Inflammatory macrophage treated with lipopolysaccharide for 1 hour (primary cell): ENCODE results near the gene CEP164.

Source experiments
- DNase-seq, 2 donors: peaks; one replicate each; pipeline ENCODE4 v3.0.0-alpha.2; 2020 to 2022

Gene CEP164

GRCh38 chr11:117327567-117328374 is at the start of gene CEP164:
TSS of gene CEP164 (plus strand) at chr11:117327854. CDS start at chr11:117338587, 10,733 bp downstream.
- peak; percentile 94 to 96 for DNase-seq

GRCh38 chr11:117278347-117278746 is 49.3 kb upstream of the CEP164 start:
- peak in 1 of 2 donors; percentile 39 for DNase-seq

DNA sequence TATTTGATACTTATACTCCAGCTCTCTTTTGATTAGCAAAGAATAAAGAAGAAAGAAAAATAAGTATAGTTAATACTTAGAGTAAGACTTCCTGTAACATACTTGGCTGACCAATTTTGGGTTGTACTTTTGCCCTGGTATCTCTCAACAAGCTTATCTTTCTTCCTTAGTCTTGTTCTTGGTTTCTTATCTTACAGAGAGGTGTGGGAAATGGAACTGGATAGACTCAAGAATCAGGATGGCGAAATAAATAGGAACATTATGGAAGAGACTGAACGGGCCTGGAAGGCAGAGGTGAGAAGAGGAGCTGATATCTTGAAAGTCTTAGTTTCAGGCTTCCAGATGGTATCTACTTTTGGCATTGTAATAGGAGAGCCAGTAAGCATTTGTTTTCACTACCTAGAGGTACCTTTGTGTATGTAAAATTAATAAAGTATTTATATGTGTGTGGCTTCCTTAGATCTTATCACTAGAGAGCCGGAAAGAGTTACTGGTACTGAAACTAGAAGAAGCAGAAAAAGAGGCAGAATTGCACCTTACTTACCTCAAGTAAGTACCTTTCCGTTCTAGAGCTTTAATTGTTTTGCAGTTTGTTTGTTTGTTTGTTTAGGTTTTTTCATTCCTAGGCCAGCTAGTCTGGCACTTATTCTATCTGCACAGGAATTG is 47.8 kb upstream of the CEP164 start:
- DNase-seq = no peak

GRCh38 chr11:117281159-117281558 is 46.5 kb upstream of the CEP164 start:
- DNase-seq = no peak

DNA sequence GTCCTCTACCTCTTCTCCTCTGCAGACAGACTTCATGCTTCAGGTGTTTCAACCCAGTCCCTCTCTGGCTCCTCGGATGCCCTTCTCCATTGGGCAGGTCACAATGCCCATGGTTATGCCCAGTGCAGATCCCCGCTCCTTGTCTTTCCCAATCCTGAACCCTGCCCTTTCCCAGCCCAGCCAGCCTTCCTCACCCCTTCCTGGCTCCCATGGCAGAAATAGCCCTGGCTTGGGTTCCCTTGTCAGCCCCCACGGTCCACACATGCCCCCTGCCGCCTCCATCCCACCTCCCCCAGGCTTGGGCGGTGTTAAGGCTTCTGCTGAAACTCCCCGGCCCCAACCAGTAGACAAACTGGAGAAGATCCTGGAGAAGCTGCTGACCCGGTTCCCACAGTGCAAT is 45.8 kb upstream of the CEP164 start:
- DNase-seq = no peak

GRCh38 chr11:117282956-117283355 is 44.7 kb upstream of the CEP164 start:
- no peak for DNase-seq

DNA sequence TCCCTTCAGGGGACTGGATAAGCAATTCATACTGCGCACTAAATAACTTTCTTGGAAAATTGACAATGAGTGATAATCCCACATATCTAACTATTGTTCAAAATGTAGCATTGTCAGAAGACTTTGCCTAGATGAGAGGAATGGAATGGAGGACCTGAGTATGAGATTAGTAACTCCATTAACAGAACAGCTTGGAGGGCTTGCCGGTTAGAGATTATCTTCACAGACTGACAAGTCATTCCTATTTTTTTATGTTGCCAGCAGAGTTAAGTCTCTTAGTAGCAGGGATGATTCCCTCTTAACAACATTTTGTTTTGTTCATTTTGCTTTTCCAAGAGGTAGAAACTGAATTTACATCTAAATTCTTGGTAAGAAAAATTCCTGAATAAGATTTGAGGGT is 43.6 kb upstream of the CEP164 start:
- no peak for DNase-seq

GRCh38 chr11:117286588-117286987 is 41.1 kb upstream of the CEP164 start:
- no peak for DNase-seq

GRCh38 chr11:117287668-117288067 is 40.0 kb upstream of the CEP164 start:
- no peak for DNase-seq

DNA sequence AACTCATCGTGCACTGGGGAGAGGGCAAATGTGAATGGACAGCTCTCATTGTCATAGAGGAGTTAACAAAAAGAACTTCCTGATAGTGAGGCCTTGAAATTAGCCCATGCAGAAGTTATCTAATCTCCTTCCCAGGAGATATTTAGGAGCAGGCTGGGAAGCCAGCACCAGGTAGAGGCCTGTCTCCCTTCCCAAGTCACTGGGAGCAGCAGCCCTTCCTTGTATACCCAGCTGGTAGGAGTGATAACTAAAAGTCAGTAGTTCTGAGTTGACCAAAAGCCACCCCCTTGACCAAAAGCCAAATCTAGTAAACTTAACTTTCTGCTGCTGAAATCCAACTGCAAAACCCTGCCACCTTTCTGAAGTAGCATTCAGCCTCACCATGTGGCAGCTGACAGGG is 37.9 kb upstream of the CEP164 start:
- no peak for DNase-seq

- DNase-seq = no peak
Observed at GRCh38 chr11:117290809-117291396, 36.8 kb upstream of the CEP164 start, which contains the start of gene BACE1-AS. TSS of gene BACE1-AS (plus strand) at chr11:117291346.

DNA sequence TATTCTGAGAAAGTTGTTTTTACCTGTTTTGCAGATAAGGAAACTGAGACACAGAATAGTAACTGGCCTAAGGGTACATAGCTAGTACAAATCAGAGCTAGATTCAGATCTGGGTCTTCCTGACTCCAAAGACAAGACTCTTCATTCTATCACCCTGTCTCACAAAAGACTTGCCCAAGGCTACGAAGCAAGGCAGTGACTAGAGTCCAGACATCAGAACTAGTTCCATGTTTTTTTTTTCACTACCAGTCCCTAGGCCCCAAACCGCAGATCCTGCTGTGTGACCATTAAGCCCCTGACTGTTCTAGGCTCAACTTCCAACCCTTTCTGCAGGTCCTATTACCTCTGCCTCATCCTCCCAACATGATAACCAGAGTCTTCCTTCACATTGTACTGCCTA is 35.0 kb upstream of the CEP164 start:
- no peak for DNase-seq

DNA sequence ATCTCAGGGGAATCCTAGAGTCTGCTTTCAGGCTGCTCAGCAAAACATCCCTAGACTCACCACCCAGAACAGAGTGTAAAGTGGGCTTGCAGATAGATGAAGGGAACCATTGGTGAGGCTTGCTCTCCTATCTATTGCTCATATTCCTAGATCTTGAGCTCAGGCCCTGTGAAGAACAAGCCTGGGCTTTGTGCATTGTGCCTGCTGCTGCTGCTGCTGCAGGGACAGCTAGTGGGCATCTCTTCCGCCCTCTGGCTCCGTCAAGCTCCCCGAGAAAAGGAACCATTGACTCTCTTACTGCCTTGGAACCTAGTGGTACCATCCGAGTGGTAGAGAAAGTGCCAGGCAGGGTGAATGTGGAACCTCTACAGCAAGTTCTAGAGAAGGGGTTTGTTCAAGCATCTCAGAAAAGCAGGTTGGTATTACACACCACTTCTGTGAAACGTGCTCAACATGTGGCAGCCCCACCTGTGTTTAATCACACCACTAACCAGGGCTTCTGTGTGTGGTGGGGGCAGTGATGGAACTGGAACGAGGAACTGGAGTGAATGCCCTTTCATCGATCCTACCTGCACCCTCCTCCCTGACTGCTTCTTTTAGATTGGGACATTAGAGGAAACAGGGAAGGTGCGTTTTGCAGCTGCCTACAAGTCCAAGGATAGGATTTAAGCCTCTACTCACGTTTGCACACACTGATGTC is 32.1 kb upstream of the CEP164 start:
- no peak for DNase-seq

DNA sequence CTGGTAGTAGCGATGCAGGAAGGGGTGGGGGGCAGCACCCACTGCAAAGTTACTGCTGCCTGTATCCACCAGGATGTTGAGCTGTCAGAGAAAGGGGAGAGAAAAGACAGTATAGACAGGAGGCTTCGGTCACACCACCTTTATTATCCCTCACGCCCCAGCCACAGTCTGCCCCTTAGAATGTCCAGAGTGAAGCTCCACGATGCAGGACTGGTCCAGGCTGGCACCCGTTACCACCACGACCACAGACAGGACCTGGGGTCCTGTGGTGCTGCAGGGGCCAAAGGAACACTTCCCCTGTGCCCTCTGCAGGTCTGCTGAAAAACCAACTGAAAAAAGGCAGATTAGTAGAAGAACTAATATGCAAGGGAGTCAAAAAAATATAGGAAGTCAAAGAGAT is 30.8 kb upstream of the CEP164 start:
- no peak for DNase-seq

- no peak for DNase-seq
Observed at GRCh38 chr11:117298195-117298594, 29.5 kb upstream of the CEP164 start.

GRCh38 chr11:117299351-117300282 is 28.0 kb upstream of the CEP164 start:
- no peak for DNase-seq

DNA sequence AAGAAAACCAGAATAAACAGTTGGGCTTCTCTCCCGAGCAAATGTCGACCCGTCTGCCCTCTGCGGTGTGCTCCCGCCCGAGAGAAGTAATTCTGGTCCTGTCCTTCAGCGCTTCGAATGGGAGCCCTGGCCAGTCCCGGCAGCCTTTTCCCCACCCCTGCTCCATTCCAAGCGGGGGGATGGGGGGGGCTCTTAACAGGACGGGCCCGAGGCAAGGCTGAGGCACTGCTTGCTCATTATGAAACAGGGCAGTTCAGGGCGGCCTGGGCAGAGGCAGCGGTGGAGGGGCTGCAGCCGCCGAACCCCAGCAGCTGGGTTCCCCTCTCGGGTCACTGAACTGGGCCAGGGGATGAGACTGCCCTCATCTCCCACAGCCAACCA is 27.4 kb upstream of the CEP164 start:
- DNase-seq = no peak

DNA sequence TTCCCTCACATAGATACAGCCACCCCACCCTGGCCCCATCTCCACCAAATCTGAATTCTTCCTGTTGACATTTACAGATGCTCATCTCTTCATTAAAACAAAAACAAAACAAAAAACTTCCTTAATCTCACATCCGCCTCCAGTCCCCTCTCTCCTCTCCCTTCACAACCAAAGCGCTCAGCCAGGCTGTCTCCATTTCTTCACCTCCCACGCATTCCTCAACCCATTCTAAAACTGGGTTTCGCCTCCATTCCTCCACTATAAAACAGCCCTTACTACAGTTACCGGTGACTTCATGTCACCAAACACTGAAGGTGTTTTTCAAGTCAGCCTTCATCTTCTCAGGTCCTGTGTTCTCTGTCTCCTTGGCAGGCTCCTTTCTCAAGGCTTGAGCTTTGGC is 26.9 kb upstream of the CEP164 start:
- DNase-seq = no peak

DNA sequence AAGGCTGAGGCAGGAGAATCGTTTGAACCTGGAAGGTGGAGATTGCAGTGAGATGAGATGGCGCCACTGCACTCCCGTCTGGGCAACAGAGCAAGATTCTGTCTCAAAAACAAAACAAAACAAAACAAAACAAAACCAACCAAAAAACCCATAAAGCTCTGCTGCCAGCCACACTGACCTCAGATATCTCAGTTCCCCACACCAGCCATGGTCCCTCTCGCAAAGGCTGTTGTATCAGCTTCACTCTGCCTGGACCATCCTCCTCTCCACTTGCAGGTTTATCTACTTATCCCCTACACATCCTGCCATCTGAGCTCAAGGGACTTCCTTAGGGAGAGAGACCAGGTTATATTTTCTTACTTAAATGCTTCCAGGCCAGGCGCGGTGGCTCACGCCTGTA is 25.4 kb upstream of the CEP164 start:
- no peak for DNase-seq

GRCh38 chr11:117303101-117303500 is 24.6 kb upstream of the CEP164 start:
- DNase-seq = no peak

- DNase-seq = peak; percentile 38 to 41
Observed at GRCh38 chr11:117303646-117304315, 23.9 kb upstream of the CEP164 start.

DNA sequence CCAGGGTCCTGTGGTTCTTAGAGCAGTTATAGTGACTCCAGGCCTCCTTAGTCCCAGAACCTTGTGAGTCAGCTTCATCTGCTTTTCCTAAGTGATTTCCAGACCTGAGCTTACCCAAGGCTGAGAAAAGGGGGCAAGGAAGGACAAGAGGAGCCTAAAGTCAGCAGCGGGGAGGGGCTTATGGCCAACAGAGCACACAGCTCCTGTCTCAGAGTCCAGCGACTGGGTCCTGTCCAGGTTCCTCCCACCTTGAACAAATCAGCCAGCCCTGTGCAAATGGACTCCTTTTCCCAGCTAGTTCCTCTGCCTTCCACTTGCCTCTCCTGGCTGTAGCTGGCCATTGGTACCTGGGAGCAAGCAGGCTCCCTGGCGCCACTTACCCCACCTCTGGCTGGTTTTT is 22.5 kb upstream of the CEP164 start:
- no peak for DNase-seq
